GM19467 (cell line): Measurements from ENCODE around the gene KLHL2.
"Not testable (repeated sequence)": the region's sequence is repeated elsewhere in the genome, so short reads cannot be mapped to it uniquely, and the experiment has no call there.

ENCODE experiments used
- ATAC-seq: cut with Tn5 transposase; IDR thresholded peaks from one replicate; pipeline ENCODE4 v1.9.1; 2021; ENCODE audit warnings: mild to moderate bottlenecking, moderate library complexity; ENCODE audit not compliant: unreplicated experiment

The KLHL2 gene

DNA sequence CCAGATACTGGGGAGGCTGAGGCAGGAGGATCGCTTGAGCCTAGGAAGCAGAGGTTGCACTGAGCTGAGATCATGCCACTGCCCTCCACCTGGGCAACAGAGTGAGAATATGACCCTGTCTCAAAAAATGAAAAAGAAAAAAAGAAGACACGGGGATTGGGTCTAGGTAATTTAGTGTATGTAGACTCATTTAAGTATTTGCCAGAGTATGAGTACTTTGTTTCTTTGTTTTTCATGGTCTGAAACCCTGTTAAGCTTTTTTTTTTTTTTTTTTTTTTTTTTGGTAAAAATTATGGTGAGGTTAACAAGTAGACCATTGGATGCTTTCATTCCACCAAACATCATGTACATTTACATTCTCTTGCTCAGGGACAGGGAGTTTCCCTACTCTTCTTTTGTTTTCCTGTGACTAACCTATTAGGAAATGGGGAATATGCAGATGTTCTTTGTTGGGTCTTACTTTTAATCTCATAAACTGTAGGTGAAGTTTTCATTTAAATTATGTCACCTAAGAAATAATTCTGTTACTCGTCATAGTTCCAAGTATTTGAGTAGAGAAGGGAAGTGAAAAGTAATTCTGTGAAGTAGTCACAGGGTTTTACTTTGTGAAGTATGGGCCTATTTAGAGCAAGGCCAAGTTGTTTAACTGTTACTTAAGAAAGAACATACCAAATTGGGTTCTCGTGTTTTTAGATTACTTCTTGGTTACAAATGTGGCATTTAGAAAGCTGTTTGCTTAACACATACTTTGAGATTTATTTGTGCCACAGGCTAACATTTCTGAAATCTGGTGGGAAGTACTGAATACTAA, 25.5 kb downstream of the KLHL2 start:
- not testable (repeated sequence) for ATAC-seq

DNA sequence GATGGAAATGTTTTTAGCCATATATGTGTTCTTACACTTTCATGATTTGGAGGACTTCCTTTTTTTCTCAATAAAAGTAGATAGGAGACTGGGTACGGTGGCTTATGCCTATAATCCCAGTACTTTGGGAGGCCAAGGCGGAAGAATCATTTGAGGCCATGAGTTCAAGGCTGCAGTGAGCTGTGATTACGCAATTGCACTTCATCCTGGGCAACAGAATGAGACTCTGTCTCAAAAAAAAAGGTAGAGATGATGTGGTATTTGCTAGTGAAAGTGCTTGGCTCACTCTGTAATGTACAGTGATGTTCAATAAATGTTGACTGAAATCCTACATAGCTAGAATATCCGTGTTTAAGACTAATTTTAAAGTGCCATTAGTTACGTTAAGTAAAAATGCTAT, 27.4 kb downstream of the KLHL2 start:
- ATAC-seq, result no peak

DNA sequence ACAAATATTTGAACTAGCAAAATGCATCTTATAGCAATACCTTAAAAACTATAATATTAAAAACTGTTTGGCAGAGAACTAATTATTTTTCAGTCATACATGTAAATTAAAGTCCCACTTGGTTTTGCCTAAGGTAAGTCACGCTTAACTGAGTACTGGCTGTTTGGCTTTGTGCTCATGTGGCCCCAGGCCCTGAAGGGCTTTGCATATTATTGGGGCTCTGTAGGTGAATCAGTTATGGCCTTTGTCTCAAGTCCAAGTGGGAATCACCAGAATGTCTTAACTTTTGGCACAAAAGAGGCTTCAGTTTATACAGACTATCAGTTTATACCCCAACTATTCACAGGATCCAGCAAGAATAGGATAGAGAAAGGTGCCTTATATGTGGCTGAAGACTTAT, 29.5 kb downstream of the KLHL2 start:
- ATAC-seq, result not testable (repeated sequence)

DNA sequence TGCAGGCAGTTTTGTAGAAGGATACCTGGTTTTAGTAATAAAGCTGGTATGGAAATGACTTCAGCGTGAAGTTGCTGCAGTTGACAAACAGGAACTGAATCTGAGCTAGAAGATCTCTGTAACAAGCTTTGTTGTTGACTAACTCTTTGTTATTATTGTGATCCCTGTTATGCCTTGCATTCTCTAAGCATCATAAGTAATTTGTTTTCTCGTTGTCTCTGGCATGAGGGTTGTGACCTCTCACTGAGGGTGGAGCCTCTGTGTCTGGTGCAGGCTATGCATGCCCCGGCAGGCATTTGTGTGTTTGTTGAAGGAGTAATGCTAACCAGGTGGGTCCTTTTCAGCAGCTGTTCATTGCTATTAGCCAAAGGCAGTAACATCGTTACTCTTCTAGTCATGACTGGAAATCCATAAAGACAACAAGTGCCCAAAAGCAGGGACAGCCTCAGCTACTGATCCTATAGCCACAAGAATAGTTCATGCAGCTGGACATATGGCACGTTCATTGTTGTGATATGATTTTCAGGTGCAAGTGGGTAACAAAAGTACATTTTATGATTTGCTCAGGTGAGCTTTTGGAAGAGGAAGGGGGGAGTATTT, 30.8 kb downstream of the KLHL2 start:
- ATAC-seq, result peak; percentile 61

DNA sequence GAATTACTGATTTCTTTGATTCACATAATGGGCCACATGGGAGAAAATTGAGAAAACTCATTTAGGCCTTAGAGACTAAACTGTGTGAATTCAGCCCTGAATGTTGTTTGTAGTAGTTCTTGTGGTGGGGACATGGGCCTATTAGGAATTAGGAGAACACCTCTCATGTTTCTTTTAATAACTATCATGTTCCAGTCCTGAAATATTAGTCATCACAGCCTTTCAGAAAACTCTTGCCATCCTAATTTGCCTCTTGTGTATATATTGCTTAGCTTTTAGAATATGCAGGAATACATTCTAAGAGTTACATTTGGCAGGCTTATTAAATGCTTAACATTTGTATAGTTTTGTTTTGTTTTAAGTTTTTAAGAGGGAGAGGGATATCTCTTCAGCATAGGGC, 33.4 kb downstream of the KLHL2 start:
- not testable (repeated sequence) for ATAC-seq

DNA sequence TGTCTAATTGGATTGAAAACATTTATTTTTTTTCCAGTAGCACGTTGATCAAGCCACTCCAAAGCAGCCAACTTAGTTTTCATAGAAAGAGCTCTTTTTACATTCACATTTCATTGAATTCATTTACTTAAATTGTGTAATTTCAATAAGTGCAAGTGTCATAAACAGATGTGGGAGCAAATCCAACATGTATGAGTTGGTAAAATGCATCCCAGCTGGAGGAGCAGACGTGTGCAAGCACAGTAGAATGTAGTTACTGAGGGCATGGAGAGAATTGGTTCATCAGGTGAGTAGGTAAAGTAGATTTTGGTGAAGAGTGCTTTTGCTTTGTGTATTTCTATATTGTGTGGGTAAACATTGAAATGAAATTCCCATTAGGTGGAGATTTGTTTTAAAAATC, 36.8 kb downstream of the KLHL2 start:
- ATAC-seq, result not testable (repeated sequence)

DNA sequence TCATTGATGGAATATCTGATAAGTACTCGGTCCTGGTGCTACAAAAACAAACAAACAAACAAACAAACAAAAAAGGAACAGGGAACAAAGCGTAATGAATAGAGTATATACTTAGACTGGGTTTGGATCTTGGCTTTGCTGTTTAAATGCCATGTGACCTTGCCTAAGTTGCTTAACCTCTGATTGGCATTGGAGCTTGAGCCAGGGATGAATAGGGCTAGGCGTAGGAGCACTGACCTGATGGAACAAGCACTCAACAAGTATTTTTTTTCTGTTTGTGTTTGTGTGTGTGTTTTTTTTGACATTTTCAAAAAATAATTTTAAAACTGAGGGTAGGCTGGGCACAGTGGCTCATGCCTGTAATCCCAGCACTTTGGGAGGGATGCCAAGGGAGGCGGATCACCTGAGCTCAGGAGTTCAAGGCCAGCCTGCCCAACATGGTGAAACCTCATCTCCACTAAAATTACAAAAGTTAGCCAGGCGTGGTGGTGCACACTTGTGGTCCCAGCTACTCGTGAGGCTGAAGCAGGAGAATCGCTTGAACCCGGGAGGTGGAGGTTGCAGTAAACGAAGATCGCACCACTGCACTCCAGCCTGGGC, 37.3 kb downstream of the KLHL2 start:
- ATAC-seq, result not testable (repeated sequence)

DNA sequence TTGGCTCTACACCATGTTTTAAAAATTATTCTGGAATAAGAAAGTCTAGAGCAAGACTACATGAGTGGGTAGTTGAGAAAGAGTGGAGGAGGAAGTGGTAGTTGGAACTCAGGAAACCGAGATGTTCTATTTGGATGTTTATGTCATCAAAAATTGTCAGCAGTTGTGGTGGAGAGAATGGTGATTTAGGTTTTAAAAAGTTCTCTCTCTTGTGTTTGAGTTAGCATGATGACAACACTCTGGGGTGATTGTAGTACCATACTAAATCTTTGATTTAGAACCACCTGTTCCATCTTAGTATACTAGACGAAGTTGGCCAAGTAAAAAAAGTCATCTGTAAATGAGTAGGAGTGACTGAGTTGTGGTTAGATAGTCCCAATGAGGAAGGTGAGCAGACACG, 40.7 kb downstream of the KLHL2 start:
- ATAC-seq, result no peak

DNA sequence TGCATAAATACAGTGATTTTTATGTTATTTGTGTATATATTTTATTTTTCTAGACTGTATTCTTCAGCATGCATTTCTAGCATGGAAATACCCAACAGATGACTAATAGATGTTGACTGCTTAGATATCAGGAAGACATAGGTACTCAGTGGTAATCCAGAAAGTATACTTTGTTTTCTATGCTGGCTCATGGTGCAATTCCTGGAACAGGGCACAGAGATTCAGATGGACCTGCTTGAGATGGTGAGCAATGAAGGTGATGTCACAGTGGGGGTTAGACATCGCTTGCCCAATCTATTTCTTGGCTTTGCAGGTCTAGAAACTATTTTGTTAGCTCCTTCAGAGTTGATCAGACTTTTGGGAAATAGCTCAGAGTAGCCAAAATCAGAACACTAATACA, 41.5 kb downstream of the KLHL2 start:
- not testable (repeated sequence) for ATAC-seq

DNA sequence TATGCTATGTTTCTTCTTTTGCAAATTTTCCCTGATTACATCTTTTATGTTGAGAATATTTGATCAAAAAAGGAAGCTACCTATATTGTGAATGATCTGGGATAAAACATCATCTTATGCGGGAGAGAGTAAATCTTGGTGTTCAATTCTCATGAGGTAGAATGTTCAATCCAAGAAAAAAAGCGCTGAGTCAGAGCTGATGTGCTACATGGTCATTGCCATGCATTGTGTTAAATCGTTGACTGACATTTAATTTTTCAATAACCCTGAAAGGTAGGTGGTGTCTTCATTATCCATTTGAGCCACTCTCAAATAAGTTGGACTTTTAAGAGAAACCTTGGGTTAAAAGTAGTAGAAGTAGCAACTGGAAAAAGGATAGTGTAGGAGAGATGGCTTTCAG, 47.4 kb downstream of the KLHL2 start:
- not testable (repeated sequence) for ATAC-seq

DNA sequence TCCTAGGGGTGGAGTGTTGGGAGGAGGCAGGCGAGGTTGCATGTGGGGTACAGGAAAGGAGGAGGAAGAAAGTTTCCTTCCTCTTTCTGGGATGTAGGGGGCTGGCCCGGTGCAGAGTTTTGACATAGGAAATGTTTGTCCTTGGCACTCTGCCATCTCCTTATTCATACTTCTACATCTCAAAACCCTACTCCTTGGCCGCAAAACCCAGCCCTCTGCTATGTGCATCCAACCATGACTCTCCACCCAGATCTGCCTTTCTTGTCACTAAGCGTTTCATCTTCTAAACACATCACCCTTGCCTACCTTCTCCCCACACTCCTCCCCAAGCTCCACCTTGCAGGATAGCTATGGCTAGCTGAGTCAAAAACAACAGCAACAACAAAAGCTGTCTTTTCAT, 48.1 kb downstream of the KLHL2 start:
- ATAC-seq, result peak; percentile 90

DNA sequence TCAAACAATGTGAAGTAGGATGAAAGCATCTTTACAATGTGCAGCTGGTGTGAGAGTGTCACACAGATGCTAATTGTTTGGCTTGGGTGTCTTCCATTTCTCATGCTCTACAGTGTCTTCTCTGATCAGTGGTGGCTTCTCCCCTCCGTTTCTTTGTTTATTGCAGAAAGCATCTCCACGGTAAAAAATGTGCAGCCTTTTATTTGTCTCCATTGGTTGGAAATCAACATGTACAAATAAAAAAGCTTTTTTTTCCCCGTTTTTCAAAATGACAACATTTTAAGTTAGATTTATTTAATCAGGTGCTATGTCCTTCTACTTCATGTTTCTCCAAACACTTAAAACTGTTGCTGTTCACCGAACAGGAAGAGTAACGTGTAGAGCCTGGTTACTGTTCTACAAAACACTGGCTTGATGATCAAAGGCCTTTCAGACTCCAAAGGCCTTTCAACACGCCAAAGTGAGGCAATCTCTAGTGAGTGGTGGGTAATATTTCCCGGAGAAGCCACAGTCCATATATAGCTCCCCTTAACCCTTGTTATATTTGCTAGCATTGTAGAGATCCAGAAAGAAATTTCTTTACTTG, 48.8 kb downstream of the KLHL2 start:
- ATAC-seq, result peak; percentile 17

DNA sequence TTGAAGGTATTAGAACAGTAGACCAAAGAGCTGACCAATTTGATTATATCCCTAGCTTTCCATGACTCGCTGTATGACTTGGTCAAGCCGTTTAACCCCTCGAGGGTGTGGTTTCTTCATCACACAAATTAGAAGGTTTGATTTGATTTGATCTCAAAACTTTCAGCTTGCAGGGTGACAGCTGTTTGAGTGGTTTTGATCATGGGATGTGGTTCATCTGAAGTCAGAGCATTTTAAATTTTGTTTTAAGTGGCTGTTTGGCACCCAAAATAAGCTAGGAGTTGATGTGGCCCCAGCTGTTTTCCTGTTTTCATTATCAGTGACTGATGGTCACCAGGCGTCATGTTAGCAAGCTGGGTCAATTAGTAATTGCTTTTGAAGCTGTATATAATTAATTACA, 52.4 kb downstream of the KLHL2 start:
- peak; percentile 34 for ATAC-seq

DNA sequence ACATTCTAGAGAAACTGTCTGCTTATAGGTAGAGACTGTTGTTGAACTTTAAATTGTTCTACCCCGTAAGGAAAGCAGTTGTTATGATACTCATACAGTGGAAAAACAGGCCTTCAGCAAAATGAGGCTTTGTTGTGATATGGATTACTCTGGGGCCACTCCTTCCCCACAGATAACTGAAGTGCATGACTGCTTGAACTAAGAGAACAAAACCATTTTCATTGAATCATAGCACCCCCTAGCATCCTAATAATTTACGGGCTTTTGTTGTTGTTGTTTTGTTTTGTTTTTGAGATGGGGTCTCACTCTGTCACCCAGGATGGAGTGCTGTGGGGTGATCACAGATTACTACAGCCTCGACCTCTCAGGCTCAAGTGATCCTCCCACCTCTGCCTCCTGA, 54.9 kb downstream of the KLHL2 start:
- ATAC-seq, result not testable (repeated sequence)

DNA sequence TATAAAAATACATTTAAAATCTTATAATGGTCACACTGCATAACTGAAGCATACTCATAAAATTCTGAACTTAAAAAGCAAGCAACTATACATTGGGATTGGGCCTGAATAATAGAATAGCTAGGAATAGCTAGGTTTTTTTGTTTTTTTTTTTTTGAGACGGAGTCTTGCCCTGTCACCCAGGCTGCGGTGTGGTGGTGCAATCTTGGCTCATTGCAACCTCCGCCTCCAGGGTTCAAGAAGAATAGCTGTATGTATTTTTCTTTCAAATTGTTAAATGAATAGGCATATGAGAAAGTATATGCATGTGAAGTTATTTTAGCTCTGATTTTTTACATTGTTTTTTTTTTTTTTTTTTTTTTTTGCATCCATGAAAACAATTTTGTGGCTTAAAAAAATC, 56.1 kb downstream of the KLHL2 start:
- not testable (repeated sequence) for ATAC-seq

DNA sequence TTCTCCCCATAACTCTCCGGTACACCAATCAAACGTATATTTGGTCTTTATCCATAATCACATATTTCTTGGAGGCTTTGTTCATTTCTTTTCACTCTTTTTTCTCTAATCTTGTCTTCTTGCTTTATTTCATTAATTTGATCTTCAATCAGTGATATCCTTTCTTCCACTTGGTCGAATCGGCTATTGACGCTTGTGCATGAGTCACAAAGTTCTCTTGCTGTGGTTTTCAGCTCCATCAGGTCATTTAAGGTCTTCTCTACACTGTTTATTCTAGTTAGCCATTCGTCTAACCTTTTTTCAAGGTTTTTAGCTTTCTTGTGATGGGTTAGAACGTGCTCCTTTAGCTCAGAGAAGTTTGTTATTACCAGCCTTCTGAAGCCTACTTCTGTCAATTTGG, 62.6 kb downstream of the KLHL2 start:
- not testable (repeated sequence) for ATAC-seq

DNA sequence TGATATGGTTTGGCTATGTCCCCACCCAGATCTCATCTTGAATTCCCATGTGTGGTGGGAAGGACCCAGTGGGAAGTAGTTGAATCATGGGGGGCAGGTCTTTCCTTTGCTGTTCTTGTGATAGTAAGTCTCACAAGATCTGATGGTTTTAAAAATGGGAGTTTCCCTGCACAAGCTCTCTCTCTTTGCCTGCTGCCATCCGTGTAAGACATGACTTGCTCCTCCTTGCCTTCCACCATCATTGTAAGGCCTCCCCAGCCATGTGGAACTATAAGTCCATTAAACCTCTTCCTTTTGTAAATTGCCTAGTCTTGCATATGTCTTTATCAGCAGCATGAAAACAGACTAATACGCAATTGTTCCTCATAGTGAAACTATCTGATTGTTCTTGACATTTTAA, 66.1 kb downstream of the KLHL2 start:
- ATAC-seq, result not testable (repeated sequence)

DNA sequence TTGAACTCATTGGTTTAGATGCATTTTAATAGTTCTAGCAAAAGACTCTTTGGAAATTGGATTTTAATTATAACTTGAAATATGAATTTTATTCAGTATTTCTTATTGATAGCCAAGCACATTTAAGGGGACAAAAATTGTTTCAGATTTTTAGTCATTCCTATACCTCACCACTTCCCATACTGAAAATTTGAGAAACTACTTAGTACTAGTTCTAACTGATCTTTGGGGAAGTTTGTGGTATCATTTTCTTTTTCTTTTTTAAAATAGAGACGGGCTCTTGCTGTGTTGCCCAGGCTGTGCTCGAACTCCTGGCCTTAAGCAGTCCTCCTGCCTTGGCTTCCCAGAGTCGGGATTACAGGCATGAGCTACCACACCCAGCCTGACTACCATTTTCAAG, 68.0 kb downstream of the KLHL2 start:
- ATAC-seq, result not testable (repeated sequence)

DNA sequence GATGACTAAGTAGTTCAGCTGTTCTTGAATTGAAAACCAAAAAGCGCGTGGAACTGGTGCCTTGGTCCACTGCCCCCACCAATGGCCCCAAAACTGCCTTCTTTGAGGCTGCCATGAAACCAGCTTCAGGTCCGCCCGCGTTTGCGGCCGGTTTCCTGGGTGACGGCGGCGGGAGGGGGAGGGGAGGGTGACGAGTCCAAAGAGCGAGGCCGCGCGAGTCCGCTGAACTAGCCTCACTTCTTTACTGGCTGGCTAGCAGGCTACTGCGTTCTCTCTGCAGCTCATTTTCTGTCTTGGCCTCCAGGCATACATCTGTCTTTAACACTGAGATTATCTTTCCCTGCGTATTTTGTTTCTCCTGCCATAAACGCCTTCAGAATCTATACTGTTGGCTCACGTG, 72.2 kb downstream of the KLHL2 start:
- not testable (repeated sequence) for ATAC-seq

DNA sequence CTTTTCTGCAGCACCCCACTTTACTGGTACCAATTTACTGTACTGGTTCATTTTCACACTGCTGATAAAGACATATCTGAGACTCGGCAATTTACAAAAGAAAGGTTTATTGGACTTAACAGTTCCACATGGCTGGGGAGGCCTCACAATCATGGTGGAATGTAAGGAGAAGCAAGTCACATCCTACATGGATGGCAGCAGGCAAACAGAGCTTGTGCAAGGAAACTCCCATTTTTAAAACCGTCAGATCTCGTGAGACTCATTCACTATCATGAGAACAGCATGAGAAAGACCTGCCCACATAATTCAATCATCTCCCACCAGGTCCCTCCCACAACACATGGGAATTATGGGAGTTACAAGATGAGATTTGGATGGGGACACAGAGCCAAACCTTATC, 77.3 kb downstream of the KLHL2 start:
- ATAC-seq, result not testable (repeated sequence)

DNA sequence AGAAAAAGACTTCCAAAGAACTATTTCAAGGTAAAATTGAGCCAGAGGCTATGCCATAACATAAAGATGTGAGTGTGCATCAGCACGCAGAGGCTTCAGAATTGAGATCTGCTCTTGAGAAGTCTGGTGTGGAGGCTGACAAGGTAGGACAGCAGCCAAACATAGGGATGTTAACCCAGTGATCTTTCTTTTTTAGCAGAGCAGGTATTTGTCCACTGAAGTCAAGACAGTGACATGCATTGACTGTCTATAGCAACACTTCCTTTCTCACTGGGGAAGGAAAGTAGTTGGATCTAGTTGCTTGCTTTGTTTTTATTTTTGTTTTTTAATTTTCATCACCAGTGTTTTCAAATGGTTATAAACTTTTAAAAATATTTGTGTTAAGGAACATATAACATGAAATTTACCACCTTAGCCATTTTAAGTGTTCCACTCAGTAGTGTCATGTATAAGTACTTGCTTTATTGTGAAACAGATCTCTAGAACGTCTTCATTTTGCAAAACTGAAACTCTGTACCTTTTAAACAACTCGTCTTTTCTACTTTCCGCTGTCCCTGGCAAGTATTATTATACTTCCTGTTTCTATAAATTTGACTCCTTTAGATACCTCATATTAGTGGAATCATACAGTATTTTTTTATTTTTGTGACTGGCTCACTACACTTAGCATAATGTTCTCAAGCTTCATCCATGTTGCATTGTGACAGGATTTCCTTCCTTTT, 79.4 kb downstream of the KLHL2 start:
- peak; percentile 74 for ATAC-seq
